HG03280 (cell line): Measurements from ENCODE around the gene ZNF607.
"Not testable (repeated sequence)": the region's sequence is repeated elsewhere in the genome, so short reads cannot be mapped to it uniquely, and the experiment has no call there.

ENCODE experiments used
- ATAC-seq: cut with Tn5 transposase; IDR thresholded peaks from one replicate; pipeline ENCODE4 v1.9.1; 2021; ENCODE audit warnings: mild to moderate bottlenecking, moderate library complexity; ENCODE audit not compliant: unreplicated experiment

ZNF607 gene

DNA sequence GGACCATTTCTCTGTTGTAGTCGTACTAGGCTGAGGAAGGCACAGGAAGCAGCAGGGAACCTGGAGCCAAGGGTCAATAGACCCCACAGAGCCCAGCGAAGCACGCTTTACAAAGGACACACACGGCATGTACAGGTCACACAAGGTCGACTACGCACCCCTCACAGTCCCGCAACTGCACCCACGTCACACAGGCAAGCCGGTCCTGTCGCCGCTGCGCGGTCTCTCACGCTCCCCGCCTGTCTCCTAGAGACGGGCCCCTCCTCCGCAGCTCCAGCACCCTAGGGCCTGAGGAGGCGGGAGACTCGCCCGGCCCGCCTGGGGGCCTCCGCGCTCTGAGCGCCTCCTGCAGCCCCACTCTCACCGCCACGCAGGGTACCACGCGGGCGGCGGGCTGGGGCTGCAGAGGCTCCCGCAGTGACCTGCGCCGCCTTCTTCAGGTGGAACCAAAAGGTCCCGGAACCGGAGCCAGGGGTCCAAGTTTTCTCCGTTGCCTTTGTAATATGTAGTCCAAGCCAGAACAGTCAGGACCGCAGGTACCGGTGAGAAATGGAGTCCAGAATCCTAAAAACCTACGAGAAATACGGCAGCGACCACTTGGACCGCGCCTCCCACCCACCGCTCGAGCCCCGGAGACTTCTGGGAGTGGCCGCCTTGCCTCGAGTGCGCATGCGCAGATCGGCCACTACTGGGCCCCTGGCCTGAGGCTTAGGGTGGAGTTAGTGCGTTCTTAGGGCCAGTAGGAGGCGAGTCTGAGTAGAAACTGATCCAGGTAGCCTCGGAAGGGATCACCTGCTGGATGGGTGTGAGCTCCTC is at the start of gene ZNF607:
Gene ZNF607 (minus strand): TSS at position 651 of the 816 bp plus-strand sequence. CDS start 8,143 bp downstream, outside the sequence.
- ATAC-seq = peak; percentile 96

DNA sequence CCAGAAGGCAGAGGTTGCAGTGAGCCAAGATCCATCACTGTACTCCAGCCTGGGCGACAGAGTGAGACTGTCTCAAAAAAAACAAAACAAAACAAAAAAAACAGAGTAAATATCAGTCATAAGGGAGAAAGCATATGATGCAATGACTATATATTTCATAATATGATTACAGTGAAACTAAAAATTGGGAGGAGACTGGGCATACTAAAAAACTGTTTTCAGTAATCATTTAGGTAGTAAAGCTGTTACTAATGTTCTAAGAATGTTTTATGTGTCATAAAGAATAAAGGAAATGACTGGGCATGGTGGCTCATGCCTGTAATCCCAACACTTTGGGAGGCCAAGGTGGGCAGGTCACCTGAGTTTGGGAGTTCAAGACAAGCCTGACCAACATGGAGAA is 43.9 kb upstream of the ZNF607 start:
- no peak for ATAC-seq

- not testable (repeated sequence) for ATAC-seq
Measured at GRCh38 chr19:37757683-37758082, 38.1 kb upstream of the ZNF607 start.

GRCh38 chr19:37738371-37738770 is 18.8 kb upstream of the ZNF607 start:
- no peak for ATAC-seq

GRCh38 chr19:37725181-37725580 is 5.6 kb upstream of the ZNF607 start:
- no peak for ATAC-seq

DNA sequence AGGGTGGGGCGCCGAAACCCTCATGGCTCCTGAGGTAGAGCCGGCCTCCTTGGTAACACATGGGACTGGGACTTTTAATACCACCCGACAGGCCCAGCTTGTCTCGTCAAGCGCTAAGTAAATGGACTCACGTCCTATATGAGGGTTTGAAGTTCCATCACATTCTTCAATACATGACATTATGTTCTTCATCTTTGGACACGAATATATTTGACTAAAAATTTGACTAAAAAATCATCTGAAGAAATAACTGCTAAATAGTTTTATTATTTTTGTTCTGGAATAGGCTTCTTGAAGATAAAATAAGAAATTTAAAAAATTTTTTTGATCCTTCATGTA is 335 bp upstream of the ZNF607 start:
- ATAC-seq = no peak

DNA sequence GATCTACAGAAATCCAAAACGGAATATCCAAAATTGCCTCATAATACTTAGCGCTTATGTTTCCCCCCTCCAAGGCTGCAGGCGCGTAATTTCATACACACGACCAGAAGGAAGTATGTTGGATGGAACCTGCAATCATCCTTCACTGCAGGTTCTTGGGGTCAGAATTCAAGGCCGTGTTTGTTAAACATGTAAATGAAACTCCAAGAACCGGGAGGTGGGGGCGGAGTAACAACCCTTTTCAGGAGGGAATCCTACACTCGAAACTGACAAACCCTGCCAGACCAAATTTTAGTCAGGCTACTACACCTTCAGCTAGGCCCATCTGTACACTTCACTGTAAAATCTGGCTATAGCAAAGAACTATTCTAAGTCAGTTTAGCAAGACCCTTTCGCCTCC is 1.3 kb downstream of the ZNF607 start:
- ATAC-seq = no peak

- ATAC-seq = no peak
Measured at GRCh38 chr19:37716140-37716539, 3.4 kb downstream of the ZNF607 start.

- no peak for ATAC-seq
Measured at GRCh38 chr19:37706052-37706605, 13.4 kb downstream of the ZNF607 start.

DNA sequence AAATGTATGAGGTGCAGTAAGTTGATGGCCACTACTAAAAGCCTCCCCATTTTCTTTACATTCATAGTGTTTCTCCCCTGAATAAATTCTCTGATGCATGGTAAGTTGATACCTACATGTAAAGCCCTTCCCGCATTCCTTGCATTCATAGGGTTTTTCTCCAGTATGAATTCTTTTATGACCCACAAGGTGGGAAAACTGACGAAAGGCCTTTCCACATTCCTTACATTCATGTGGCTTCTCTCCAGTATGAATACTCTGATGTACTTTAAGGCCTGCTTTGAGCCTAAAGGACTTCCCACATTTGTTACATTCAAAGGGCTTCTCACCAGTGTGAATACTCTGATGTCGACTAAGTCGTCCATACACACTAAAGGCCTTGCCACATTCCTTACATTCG is 20.5 kb downstream of the ZNF607 start:
- no peak for ATAC-seq

- ATAC-seq = no peak
Measured at GRCh38 chr19:37698216-37698615, 21.3 kb downstream of the ZNF607 start.

- no peak for ATAC-seq
Measured at GRCh38 chr19:37695144-37695899, 24.2 kb downstream of the ZNF607 start.

- ATAC-seq = no peak
Measured at GRCh38 chr19:37692956-37693620, 26.5 kb downstream of the ZNF607 start.

DNA sequence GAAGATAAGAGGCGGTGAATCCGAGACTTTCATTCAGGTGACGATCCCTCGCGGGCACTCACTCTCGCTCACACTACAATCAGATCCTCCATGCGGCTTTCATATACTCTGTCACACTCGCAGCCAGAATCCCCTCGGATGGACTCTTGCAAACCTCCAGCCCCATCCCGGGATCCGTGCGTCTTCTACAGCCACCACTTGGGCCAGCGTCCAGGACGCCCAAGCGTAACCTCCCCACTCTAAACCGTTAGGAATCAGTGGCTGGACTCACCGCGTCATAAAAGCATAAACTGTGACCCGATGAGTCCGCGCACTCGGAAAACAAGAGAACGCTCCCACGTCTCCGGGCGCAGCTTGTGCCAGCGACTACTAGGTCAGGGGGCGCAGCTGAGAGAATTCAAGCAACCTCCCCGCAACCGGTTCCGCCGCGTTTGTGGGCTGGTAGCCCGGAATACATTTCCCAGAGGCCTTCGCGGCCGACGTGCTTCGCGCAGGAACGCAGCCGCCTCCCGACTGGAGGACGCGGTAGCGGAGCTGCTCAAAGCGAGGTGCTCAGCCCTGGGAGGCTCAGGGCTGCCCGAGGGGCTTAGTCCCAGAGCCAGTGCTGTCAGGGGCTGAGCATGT is 27.6 kb downstream of the ZNF607 start:
- no peak for ATAC-seq

GRCh38 chr19:37683520-37683919 is 36.0 kb downstream of the ZNF607 start:
- ATAC-seq = no peak

- ATAC-seq = no peak
Measured at GRCh38 chr19:37669450-37669914, 50.1 kb downstream of the ZNF607 start.

DNA sequence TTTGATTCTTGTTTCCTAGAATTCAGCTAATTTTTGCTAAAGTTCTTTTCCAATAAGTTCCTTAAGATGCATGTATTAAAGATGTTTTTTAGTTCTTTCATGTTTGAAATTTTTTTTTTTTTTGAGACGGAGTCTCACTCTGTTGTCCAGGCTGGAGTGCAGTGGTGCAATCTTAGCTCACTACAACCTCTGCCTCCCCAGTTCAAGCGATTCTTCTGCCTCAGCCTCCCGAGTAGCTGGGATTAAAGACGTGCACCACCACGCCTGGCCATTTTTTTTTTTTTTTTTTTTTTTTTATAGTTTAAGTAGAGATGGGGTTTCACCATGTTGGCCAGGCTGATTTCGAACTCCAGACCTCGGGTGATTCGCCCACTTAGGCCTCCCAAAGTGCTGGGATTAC is 62.4 kb downstream of the ZNF607 start:
- ATAC-seq = not testable (repeated sequence)

GRCh38 chr19:37655689-37656371 is 63.7 kb downstream of the ZNF607 start:
- ATAC-seq = peak; percentile 68

DNA sequence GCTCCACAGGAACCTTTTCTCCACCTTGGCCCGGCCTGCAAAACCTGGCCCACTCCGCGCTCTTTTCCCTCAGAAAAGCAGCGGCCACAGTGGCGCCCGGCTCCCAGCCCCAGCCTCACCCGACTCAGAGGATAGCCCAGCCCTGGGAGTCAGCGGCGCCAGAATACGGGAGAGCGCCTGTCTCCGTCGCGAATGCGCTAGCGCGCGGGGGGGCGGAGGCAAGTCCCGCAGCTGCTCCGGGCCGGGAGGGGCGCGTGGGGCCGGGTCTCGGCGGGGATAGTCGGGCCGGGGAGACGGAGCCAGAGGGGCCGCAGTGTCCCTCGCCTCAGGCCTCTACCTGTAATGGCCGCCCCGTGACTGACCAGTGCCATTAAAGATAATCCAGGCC is 64.3 kb downstream of the ZNF607 start, which contains the start of gene ZFP30:
Gene ZFP30 (minus strand): TSS at position 165 of the 388 bp plus-strand sequence. CDS start 7,643 bp downstream, outside the sequence.
- peak; percentile 54 for ATAC-seq
